Panc1 (cell line): Measurements from ENCODE around the gene MOV10. TPM values are rescaled to one million over a fixed set of nuclear protein-coding genes. Genes with fewer than 3 reads are reported as not detected.

Source experiments
- ATAC-seq: fragments of 200-7000 bp; cut with Tn5 transposase; 2 replicates; pipeline ENCODE4 v1.9.1; 2020; ENCODE audit warnings: mild to moderate bottlenecking, moderate library complexity
- BruUV-seq: library from RNA; stranded (reverse); fragments of 400-500 nt; replicated peaks from 2 replicates; lab custom pipeline; 2021; lab: Mats Ljungman, UMichigan
- CTCF ChIA-PET: fragments of 300-600 bp; sonication (Branson Sonifier 250); formaldehyde crosslinking; loops from one replicate; lab custom pipeline; 2022; ENCODE audit warnings: antibody characterized with exemption; lab: Charles Lee
- POLR2A ChIA-PET: fragments of 300-600 bp; sonication (Branson Sonifier 250); formaldehyde crosslinking; loops from one replicate; lab custom pipeline; 2022; ENCODE audit warnings: antibody characterized with exemption; lab: Charles Lee
- DNase-seq: peaks from one replicate; pipeline ENCODE4 v3.0.0-alpha.2; 2010; ENCODE audit warnings: low read depth, low spot score
- H3K27ac ChIP-seq: 2 replicates; pipeline ENCODE4 v1.5.1; 2011; ENCODE audit warnings: mild to moderate bottlenecking, low read length, inconsistent platforms
- H3K27me3 ChIP-seq: fragments of 200-500 bp; sonication (Bioruptor generic); 2 replicates; pipeline ENCODE4 v1.6.0; 2014; ENCODE audit warnings: low read length, inconsistent platforms; ENCODE audit not compliant: control insufficient read depth, insufficient read depth
- H3K36me3 ChIP-seq: fragments of 200-500 bp; sonication (Bioruptor generic); 2 replicates; pipeline ENCODE4 v1.5.1; 2014; ENCODE audit warnings: inconsistent platforms, mild to moderate bottlenecking, low read length, moderate library complexity; ENCODE audit not compliant: control insufficient read depth, insufficient read depth
- H3K4me1 ChIP-seq: 2 replicates; pipeline ENCODE4 v1.5.1; 2011; ENCODE audit warnings: inconsistent platforms, mild to moderate bottlenecking, low read length, moderate library complexity; ENCODE audit not compliant: control insufficient read depth, insufficient read depth
- H3K4me3 ChIP-seq, 2 experiments: 2 replicates each; pipeline ENCODE4 v1.5.1; 2011 to 2012; ENCODE audit warnings: low read depth in 2 of 2, low read length in 2 of 2, mild to moderate bottlenecking in 2 of 2, inconsistent platforms in 1 of 2, moderate library complexity in 1 of 2
- H3K9me3 ChIP-seq: fragments of 200-500 bp; sonication (Bioruptor generic); 2 replicates; pipeline ENCODE4 v1.5.1; 2014; ENCODE audit warnings: low read depth, mild to moderate bottlenecking, inconsistent platforms, low read length, moderate library complexity; ENCODE audit not compliant: control insufficient read depth, insufficient read depth
- CTCF ChIP-seq: fragments of 450-650 bp; IDR thresholded peaks from 2 replicates; pipeline ENCODE4 v1.5.1; 2017; ENCODE audit warnings: mild to moderate bottlenecking
- POLR2AphosphoS5 ChIP-seq: IDR thresholded peaks from 2 replicates; pipeline ENCODE4 v1.6.1; 2012; ENCODE audit warnings: mild to moderate bottlenecking, low read depth, low read length, moderate library complexity
- REST ChIP-seq, 2 experiments: IDR thresholded peaks; 2 replicates each; pipeline ENCODE4 v1.6.1; 2011 to 2012; ENCODE audit warnings: low read depth in 2 of 2, control low read depth in 1 of 2, low read length in 1 of 2, mild to moderate bottlenecking in 1 of 2, moderate library complexity in 1 of 2; ENCODE audit not compliant: insufficient read depth in 1 of 2
- SIN3A ChIP-seq: IDR thresholded peaks from 2 replicates; pipeline ENCODE4 v1.6.1; 2012; ENCODE audit warnings: low read depth, mild to moderate bottlenecking, low read length, moderate library complexity, borderline replicate concordance; ENCODE audit not compliant: insufficient read depth
- TCF7L2 ChIP-seq: IDR thresholded peaks from 2 replicates; pipeline ENCODE4 v1.6.1; 2011; ENCODE audit warnings: mild to moderate bottlenecking, low read depth, low read length, inconsistent platforms
- in situ Hi-C: cut with HindIII; loops from 2 replicates; pipeline ENCODE4 v1.10.0; 2016; ENCODE audit warnings: low sequenced_read_pairs, low pct_unique_long_range_greater_than_20kb
- intact Hi-C: fragments of 100-400 bp; cut with micrococcal nuclease; formaldehyde crosslinking; loops from one replicate; pipeline ENCODE4 v1.10.0; 2022; ENCODE audit not compliant: unreplicated experiment
- total RNA-seq: library from RNA; stranded (reverse); gene quantifications from one replicate; pipeline ENCODE4 v1.2.1, GENCODE V29; 2021; ENCODE audit not compliant: unreplicated experiment

MOV10 gene
- total RNA-seq, 1 experiment from 2014 or later: 106 TPM

GRCh38 chr1:112729909-112730308 lies 55.5 kb downstream of the MOV10 start:
- H3K27me3 ChIP-seq: no peaks in the 10 kb centered on the region
- H3K27ac ChIP-seq: no peak overlapping the region
- no TSS peak for BruUV-seq
- H3K9me3 ChIP-seq: no peaks in the 10 kb centered on the region
- no peaks in the 10 kb centered on the region for H3K36me3 ChIP-seq
- ChIA-PET POLR2A (no interaction called here), CTCF (interaction anchor here (0.6 kb wide), 1 partner anchor 117 kb away, joined by 15 read pairs; no protein-coding TSS in a partner anchor)
- H3K4me3 ChIP-seq: no peak overlapping the region
- in situ Hi-C loops (no loop called here), intact Hi-C loops (no loop called here)
- DNase-seq: no peak
- no peak for ATAC-seq
- H3K4me1 ChIP-seq: no peaks in the 10 kb centered on the region
- TF ChIP-seq POLR2AphosphoS5: no peak
- no peak for TF ChIP-seq REST (IDR thresholded peaks at IDR 0.05; ENCODE audit: insufficient read depth in 1 of 2, low read depth in 2 of 2, low read length in 1 of 2)
- no peak for TF ChIP-seq TCF7L2
- TF ChIP-seq CTCF: no peak
- no peak for TF ChIP-seq SIN3A

GRCh38 chr1:112731451-112731850 lies 57.0 kb downstream of the MOV10 start:
- H3K9me3 ChIP-seq: no peaks in the 10 kb centered on the region
- H3K27me3 ChIP-seq: no peaks in the 10 kb centered on the region
- CTCF ChIA-PET: interaction anchor here (0.7 kb wide), 1 partner anchor 13 kb away, joined by 6 read pairs; no protein-coding TSS in a partner anchor
- POLR2A ChIA-PET: no interaction called here
- H3K36me3 ChIP-seq: no peaks in the 10 kb centered on the region
- TF ChIP-seq TCF7L2 (no peak), POLR2AphosphoS5 (no peak), REST (IDR thresholded peaks at IDR 0.05; ENCODE audit: insufficient read depth in 1 of 2, low read depth in 2 of 2, low read length in 1 of 2) (no peak), SIN3A (no peak), CTCF (no peak)
- no TSS peak for BruUV-seq
- in situ Hi-C loops: no loop called here
- intact Hi-C loops: no loop called here
- DNase-seq: no peak
- H3K4me1 ChIP-seq: no peaks in the 10 kb centered on the region
- H3K27ac ChIP-seq: no peak overlapping the region
- no peak for ATAC-seq
- H3K4me3 ChIP-seq: no peak overlapping the region
